ENCODE results near the gene SERPINA9.

- no peak for TF ChIP-seq ZFP3 (CRISPR knock-in tag; IDR thresholded peaks at IDR 0.05)
- TF ChIP-seq PATZ1 (CRISPR knock-in tag; IDR thresholded peaks at IDR 0.05; ENCODE audit: borderline replicate concordance): no peak
- no peak for TF ChIP-seq ZNF565 (CRISPR knock-in tag; conservative IDR thresholded peaks at IDR 0.05; ENCODE audit: low read depth)
- no peak for TF ChIP-seq ARNTL (CRISPR knock-in tag; IDR thresholded peaks at IDR 0.05; ENCODE audit: borderline replicate concordance, low read depth)
- no peak for TF ChIP-seq GLIS3 (CRISPR knock-in tag; IDR thresholded peaks at IDR 0.05)
Measured at GRCh38 chr14:94421316-94421715, 54.7 kb downstream of the SERPINA9 start.
